ENCODE results near the gene PREP. TPM values are rescaled to one million over a fixed set of nuclear protein-coding genes. Genes with fewer than 3 reads are reported as not detected.
A peak's percentile ranks its signal among the peaks of the same experiment; 100 is the strongest.

Gene PREP
- 18.9 and 29.1 TPM in 2 replicates for polyA plus RNA-seq (2011; rRNA removed)
- polyA plus RNA-seq (2012; cell fraction: cytosol; rRNA removed), result 21.3 and 22.8 TPM in 2 replicates
- polyA plus RNA-seq (2012; cell fraction: nucleus; rRNA removed), result 25.9 and 26.0 TPM in 2 replicates
- 29.7 to 30.4 TPM (median 29.8 TPM) in 3 replicates for polyA plus RNA-seq (2017; fragmentation: RNase III; extraction: RNeasy Plus Mini Kit Qiagen cat#74134 plus additional on column Dnase treatment)
- polyA minus RNA-seq (2011; rRNA and poly(A)+ RNA removed), result 30.7 and 35.2 TPM in 2 replicates

GRCh38 chr6:105402939-105403935, at the start of gene PREP:
Gene PREP (minus strand): TSS chr6:105403082. CDS start chr6:105402891, 191 bp downstream.
- peak within 1 kb of the TSS; percentile 94 for H3K4me3 ChIP-seq
- 4% methylated on average over 10 of the region's 84 CpGs for WGBS (ENCODE audit: missing lambda C conversion rate)
- FAIRE-seq (no peak), ATAC-seq (peak; percentile 95 to 96), DNase-seq (ENCODE audit: low read depth in 1 of 2, low spot score in 1 of 2) (peak; percentile 82 to 85)
- H3K4me2 ChIP-seq, result peak within 1 kb of the TSS; percentile 79
- H3K27ac ChIP-seq, result peak within 1 kb of the TSS; percentile 94 to 96
- H3K9me3 ChIP-seq, result no peaks in the 10 kb centered on the region
- CTCF ChIA-PET, result interaction anchor here (0.6 to 1.4 kb wide), 23 partner anchors 9 to 1061 kb away, joined by 3 to 11 read pairs (median 3); no protein-coding TSS in a partner anchor
- POLR2A ChIA-PET, result interaction anchor here (0.6 to 1.2 kb wide), 3 partner anchors 9 to 616 kb away, joined by 3 to 8 read pairs (median 3); no protein-coding TSS in a partner anchor
- H3K4me1 ChIP-seq, result peaks cover 15% of the 10 kb centered on the region; the same call in 1 of the 3 replicates
- TF ChIP-seq HOXB5 (CRISPR knock-in tag; IDR thresholded peaks at IDR 0.05) (no peak; the same call in 1 of the 2 replicates), POLR2A (IDR thresholded peaks at IDR 0.05; ENCODE audit: low read length) (peak; percentile 64), POLR2AphosphoS2 (conservative IDR thresholded peaks at IDR 0.05; ENCODE audit: low read length) (no peak), SMC3 (IDR thresholded peaks at IDR 0.05) (peak; percentile 34; the same call in 2 of the 3 replicates), RAD21 (conservative IDR thresholded peaks at IDR 0.05 in 1 of 2, IDR thresholded peaks at IDR 0.05 in 1 of 2) (peak; percentile 29 to 44; a peak in 4 of 5 replicates), MYC (IDR thresholded peaks at IDR 0.05; ENCODE audit: borderline replicate concordance, low read length) (no peak), HEYL (CRISPR knock-in tag; IDR thresholded peaks at IDR 0.05) (no peak), PHF8 (IDR thresholded peaks at IDR 0.05; ENCODE audit: borderline replicate concordance, low read depth) (peak; percentile 51; the same call in 1 of the 2 replicates), CTCF (IDR thresholded peaks at IDR 0.05) (peak; percentile 60), ZC3H11A (IDR thresholded peaks at IDR 0.05) (no peak), ZFP36 (IDR thresholded peaks at IDR 0.05; ENCODE audit: borderline replicate concordance, partially characterized antibody) (no peak), KDM1A (IDR thresholded peaks at IDR 0.05; ENCODE audit: low read depth) (no peak), JUN (IDR thresholded peaks at IDR 0.05) (peak; percentile 9 to 77; a peak in 4 of 5 replicates), ELK1 (IDR thresholded peaks at IDR 0.05; ENCODE audit: low read depth, low read length) (no peak), HOXB13 (CRISPR knock-in tag; IDR thresholded peaks at IDR 0.05; ENCODE audit: low read depth) (no peak), CHD2 (IDR thresholded peaks at IDR 0.05; ENCODE audit: low read length, partially characterized antibody) (no peak), EHMT2 (IDR thresholded peaks at IDR 0.05; ENCODE audit: low read depth) (no peak), GATA3 (IDR thresholded peaks at IDR 0.05; ENCODE audit: borderline replicate concordance) (no peak), BHLHE40 (IDR thresholded peaks at IDR 0.05; ENCODE audit: low read depth, low read length) (no peak)
- TF ChIP-seq, protein P1, sequence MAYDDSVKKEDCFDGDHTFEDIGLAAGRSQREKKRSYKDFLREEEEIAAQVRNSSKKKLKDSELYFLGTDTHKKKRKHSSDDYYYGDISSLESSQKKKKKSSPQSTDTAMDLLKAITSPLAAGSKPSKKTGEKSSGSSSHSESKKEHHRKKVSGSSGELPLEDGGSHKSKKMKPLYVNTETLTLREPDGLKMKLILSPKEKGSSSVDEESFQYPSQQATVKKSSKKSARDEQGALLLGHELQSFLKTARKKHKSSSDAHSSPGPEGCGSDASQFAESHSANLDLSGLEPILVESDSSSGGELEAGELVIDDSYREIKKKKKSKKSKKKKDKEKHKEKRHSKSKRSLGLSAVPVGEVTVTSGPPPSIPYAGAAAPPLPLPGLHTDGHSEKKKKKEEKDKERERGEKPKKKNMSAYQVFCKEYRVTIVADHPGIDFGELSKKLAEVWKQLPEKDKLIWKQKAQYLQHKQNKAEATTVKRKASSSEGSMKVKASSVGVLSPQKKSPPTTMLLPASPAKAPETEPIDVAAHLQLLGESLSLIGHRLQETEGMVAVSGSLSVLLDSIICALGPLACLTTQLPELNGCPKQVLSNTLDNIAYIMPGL (CRISPR knock-in tag; IDR thresholded peaks at IDR 0.05; ENCODE audit: borderline replicate concordance), result no peak
- TF ChIP-seq, protein P2, sequence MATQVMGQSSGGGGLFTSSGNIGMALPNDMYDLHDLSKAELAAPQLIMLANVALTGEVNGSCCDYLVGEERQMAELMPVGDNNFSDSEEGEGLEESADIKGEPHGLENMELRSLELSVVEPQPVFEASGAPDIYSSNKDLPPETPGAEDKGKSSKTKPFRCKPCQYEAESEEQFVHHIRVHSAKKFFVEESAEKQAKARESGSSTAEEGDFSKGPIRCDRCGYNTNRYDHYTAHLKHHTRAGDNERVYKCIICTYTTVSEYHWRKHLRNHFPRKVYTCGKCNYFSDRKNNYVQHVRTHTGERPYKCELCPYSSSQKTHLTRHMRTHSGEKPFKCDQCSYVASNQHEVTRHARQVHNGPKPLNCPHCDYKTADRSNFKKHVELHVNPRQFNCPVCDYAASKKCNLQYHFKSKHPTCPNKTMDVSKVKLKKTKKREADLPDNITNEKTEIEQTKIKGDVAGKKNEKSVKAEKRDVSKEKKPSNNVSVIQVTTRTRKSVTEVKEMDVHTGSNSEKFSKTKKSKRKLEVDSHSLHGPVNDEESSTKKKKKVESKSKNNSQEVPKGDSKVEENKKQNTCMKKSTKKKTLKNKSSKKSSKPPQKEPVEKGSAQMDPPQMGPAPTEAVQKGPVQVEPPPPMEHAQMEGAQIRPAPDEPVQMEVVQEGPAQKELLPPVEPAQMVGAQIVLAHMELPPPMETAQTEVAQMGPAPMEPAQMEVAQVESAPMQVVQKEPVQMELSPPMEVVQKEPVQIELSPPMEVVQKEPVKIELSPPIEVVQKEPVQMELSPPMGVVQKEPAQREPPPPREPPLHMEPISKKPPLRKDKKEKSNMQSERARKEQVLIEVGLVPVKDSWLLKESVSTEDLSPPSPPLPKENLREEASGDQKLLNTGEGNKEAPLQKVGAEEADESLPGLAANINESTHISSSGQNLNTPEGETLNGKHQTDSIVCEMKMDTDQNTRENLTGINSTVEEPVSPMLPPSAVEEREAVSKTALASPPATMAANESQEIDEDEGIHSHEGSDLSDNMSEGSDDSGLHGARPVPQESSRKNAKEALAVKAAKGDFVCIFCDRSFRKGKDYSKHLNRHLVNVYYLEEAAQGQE (IDR thresholded peaks at IDR 0.05), result peak; percentile 0; the same call in 1 of the 2 replicates
- TF ChIP-seq, protein P3, sequence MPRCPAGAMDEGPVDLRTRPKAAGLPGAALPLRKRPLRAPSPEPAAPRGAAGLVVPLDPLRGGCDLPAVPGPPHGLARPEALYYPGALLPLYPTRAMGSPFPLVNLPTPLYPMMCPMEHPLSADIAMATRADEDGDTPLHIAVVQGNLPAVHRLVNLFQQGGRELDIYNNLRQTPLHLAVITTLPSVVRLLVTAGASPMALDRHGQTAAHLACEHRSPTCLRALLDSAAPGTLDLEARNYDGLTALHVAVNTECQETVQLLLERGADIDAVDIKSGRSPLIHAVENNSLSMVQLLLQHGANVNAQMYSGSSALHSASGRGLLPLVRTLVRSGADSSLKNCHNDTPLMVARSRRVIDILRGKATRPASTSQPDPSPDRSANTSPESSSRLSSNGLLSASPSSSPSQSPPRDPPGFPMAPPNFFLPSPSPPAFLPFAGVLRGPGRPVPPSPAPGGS (IDR thresholded peaks at IDR 0.05), result 0 out of 3 replicates have a peak, but pooled peaks have one; percentile 54
- TF ChIP-seq, protein P4, sequence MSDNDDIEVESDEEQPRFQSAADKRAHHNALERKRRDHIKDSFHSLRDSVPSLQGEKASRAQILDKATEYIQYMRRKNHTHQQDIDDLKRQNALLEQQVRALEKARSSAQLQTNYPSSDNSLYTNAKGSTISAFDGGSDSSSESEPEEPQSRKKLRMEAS (IDR thresholded peaks at IDR 0.05), result peak; percentile 58
- TF ChIP-seq, protein P5, sequence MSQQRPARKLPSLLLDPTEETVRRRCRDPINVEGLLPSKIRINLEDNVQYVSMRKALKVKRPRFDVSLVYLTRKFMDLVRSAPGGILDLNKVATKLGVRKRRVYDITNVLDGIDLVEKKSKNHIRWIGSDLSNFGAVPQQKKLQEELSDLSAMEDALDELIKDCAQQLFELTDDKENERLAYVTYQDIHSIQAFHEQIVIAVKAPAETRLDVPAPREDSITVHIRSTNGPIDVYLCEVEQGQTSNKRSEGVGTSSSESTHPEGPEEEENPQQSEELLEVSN (IDR thresholded peaks at IDR 0.05; ENCODE audit: borderline replicate concordance, low read depth), result no peak

All from A549 (cell line).